GM18502 (cell line): ENCODE measurements around the gene POU2F1.

Source experiments
- ATAC-seq: cut with Tn5 transposase; IDR thresholded peaks from one replicate; pipeline ENCODE4 v1.9.1; 2021; ENCODE audit warnings: mild to moderate bottlenecking; ENCODE audit not compliant: unreplicated experiment, poor library complexity

POU2F1 gene

GRCh38 chr1:167344615-167345385 lies 124.1 kb downstream of the POU2F1 start:
- ATAC-seq: no peak

DNA sequence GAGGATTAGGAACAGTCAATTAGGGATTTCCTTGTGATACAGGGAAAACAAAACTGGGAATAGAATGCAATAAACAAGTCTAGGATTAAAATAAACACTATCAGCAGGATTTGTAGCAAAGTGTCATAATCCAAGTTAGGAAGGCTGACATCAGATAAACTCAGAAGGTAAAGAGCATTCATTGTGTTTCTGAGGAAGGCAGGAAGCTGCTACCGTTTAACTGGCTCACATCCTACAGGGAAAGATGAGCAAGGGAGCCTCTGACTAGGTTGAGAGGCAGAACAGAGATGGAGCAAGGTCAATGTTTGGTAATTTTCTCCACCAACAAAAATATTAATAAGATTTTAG lies 124.7 kb downstream of the POU2F1 start:
- no peak for ATAC-seq

DNA sequence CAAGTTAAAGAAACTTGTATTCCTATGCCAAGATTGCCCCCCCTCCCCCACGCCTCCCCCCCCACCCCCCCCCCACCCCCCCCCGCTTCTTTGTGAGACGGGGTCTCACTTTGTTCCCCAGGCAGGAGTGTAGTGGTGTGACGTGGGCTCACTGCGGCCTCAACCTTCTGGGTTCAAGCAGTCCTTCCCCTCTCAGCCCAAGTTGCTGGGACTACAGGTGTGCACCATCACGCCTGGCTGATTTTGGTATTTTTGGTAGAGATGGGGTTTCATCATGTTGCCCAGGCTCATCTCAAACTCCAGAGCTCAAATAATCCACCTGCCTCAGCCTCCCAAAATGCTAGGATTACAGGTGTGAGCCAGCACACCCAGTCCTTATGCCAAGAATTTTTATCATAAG lies 136.6 kb downstream of the POU2F1 start:
- ATAC-seq: no peak

GRCh38 chr1:167359295-167359694 lies 138.6 kb downstream of the POU2F1 start:
- no peak for ATAC-seq

- ATAC-seq: no peak
Measured at GRCh38 chr1:167360120-167360519, 139.4 kb downstream of the POU2F1 start.

GRCh38 chr1:167362638-167363037 lies 142.0 kb downstream of the POU2F1 start:
- ATAC-seq: no peak

DNA sequence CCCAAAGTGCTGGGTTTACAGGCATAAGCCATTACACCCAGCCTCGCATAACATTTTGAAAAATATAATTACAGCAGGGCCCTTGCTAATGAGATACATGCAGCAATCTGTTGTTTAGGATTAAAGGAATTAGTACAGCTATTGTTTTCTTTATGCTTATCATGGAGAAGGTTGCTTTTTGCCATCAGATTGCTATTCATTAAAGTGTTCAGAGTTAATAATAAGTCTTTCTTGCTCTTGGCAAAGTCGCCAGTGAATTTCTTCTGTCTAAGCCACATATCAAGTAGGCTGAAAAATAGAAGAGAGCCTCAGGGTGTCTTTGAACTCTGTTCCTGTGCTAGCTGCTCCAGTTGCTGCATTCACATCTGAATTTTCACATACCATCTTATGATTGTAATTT lies 144.1 kb downstream of the POU2F1 start:
- ATAC-seq: no peak

DNA sequence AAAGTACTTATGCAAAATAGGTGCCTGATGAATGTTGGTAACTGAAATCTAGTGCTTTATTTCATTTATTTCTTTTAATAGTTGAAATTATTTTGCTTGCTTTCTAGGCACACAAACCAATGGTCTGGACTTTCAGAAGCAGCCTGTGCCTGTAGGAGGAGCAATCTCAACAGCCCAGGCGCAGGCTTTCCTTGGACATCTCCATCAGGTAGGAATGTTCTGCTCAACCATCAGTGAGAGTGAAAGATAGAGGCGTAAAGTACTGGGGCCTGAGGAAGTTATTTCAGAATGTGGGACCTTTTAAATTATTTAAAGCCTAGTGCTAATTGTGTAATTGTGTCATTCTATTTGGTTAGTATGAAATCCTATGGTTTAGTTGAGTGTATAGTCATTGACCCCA lies 144.7 kb downstream of the POU2F1 start:
- ATAC-seq: no peak

DNA sequence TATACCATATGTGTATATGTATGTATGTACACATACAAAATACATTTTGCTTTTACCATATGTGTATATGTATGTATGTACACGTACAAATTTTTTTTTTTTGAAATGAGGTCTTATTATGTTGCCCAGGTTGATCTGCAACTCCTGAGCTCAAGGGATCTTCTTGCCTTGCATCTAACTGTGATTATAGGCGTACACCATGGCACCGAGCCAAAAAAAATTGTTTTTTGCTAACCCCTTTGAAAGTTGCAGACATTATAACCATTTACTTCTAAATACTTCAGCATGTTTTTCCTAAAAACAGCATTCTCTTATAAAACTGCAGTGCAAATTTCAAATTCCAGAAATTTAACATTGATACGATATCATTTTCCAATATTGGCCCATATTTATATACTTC lies 147.0 kb downstream of the POU2F1 start:
- no peak for ATAC-seq

DNA sequence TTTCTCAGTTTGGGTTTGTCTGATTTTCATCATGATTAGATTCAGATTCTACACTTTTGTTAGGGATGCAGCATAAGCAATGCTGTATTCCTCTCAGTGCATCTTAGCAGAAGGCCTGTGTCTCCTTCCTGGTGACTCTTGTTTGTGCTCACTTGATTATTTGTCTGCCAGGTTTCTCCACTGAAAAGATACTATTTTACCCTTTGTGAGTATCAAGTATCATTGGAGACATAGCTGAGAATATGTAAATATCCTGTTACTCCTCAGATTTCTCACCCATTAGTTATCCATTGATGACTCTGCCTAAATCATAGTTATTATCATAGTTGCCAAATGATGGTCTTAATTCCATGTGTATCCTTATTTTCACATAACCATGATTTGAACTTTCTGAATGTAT lies 148.5 kb downstream of the POU2F1 start:
- no peak for ATAC-seq

- ATAC-seq: no peak
Measured at GRCh38 chr1:167369933-167370332, 149.2 kb downstream of the POU2F1 start.

DNA sequence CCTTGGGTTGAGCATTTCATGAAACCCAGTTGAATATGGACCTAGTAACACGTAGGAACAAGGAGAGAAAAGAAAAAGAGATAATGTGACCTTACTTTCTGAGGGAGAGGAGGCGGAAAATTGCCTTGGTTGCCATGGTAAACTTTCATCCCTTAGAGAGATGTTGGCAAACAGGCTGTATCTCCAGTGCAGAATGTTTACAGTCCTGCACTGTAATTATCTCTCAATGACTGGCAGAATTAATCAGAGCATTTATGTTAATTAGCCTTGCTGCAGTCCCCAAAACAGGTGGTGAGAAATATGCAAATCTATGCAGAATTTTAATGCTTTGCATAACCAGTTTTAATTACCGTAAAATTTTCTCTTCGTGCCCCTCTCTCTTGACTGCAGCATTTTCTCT lies 150.3 kb downstream of the POU2F1 start:
- ATAC-seq: no peak

GRCh38 chr1:167373398-167373797 lies 152.7 kb downstream of the POU2F1 start:
- ATAC-seq: no peak

DNA sequence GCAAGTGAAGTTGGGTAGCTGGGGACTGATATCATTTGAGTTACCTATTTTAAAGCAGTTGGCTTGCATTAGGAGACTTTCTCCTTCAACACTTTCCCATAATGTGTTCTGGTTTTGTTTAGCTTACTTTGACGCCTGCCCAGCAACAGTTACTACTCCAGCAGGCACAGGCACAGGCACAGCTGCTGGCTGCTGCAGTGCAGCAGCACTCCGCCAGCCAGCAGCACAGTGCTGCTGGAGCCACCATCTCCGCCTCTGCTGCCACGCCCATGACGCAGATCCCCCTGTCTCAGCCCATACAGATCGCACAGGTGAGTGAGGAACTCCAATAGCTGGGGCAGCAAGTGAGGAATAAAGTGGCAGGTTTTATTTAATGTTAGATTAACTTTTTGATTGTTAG lies 153.3 kb downstream of the POU2F1 start:
- ATAC-seq: no peak

- no peak for ATAC-seq
Measured at GRCh38 chr1:167375949-167376348, 155.3 kb downstream of the POU2F1 start.

- ATAC-seq: no peak
Measured at GRCh38 chr1:167387251-167387910, 166.7 kb downstream of the POU2F1 start.

GRCh38 chr1:167388976-167389375 lies 168.3 kb downstream of the POU2F1 start:
- ATAC-seq: no peak

DNA sequence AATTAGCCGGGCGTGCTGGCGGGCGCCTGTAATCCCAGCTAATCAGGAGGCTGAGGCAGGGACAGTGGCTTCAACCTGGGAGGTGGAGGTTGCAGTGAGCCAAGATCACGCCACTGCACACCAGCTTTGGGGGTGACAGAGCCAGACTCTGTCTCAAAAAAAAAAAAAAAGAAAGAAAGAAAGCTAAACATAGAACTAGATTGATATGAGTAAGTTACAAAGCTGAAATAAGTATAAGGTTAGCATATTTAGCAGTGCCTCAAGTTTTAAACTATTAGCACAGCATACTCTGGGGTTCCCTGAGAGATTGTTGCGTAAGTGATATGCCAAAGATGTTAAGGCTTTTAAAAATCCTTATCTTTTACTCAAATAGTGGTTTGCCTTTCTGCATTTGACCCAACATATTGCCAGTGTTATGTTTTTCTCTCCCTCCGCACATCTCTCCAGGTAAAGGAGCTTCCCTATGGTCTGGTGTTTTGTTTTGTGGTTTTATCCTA lies 171.6 kb downstream of the POU2F1 start:
- no peak for ATAC-seq

DNA sequence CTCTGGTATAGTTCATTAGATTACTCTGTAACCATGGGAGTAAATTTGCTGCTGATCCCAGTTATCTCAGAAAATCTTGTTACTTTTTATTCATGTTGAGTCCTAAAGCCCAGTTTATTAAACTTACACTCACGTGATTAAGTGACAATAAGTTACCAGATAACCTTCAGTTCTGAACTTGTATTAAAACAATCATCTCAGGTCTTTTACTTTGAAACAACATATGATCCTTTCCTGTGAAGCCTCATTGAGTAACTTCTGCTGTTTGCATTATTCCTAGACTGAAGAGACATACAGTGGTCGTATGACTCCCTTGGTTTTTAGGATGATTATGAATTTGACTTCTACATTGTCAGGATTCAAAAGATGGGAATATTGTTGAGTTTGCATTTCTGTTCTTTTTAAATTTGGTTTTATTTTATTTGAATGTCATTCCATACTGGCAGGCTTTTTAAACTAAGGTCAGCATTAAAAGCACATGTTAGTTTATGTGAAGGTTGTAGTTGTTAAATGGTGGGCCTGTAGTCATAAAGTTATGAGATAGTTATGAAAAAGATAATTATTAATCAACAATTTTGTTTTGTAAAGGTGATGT lies 179.8 kb downstream of the POU2F1 start:
- ATAC-seq: no peak

DNA sequence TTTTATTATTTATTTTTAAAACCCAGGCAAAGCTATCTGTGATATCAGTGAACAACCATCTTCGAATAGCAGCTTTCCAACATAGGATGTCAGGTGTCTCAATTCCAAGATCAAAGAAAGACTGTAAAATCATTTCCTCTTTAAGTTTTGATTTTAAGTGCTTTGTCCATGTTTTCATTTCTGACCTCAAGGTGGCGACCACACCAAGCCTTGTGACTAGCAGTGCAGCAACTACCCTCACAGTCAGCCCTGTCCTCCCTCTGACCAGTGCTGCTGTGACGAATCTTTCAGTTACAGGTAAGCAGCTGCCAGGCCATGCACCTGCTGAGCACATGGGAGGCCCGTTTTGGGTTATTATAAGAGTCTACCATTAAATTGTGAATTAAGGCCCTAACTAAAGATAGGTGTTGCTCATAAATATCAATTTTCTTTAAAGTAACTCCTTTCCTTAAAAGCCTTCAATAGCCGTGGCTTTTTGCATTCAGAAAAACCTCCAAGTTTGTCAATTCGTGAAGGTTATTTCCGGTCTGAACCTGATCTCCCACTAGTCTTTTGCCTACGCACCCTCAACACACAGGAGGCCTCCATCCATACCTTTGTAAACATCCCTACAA lies 180.7 kb downstream of the POU2F1 start:
- ATAC-seq: no peak
